DOHH2 (cell line): Measurements from ENCODE around the gene ENDOD1.

Experiments used
- H3F3A ChIP-seq: fragments of 200-600 bp; sonication (generic), shearing (Covaris generic); 2 replicates; pipeline ENCODE4 v1.6.0; 2016; ENCODE audit warnings: antibody characterized with exemption, mild to moderate bottlenecking; ENCODE audit not compliant: control insufficient read depth, insufficient read depth
- H3K27ac ChIP-seq: fragments of 200-600 bp; sonication (generic); 2 replicates; pipeline ENCODE4 v1.5.1; 2014; ENCODE audit warnings: low read depth, mild to moderate bottlenecking, low read length, moderate library complexity
- H3K27me3 ChIP-seq: fragments of 200-600 bp; sonication (generic); 2 replicates; pipeline ENCODE4 v1.6.1; 2014; ENCODE audit warnings: mild to moderate bottlenecking, low read length, mixed read lengths; ENCODE audit not compliant: control insufficient read depth
- H3K36me3 ChIP-seq: fragments of 200-600 bp; sonication (generic); 2 replicates; pipeline ENCODE4 v1.6.1; 2014; ENCODE audit warnings: mild to moderate bottlenecking, low read length, moderate library complexity, mixed read lengths; ENCODE audit not compliant: control insufficient read depth
- H3K4me1 ChIP-seq: fragments of 200-600 bp; sonication (generic); 2 replicates; pipeline ENCODE4 v1.6.1; 2014; ENCODE audit warnings: mild to moderate bottlenecking, low read length, mixed read lengths; ENCODE audit not compliant: control insufficient read depth
- H3K4me2 ChIP-seq: fragments of 200-600 bp; sonication (generic); 2 replicates; pipeline ENCODE4 v1.6.0; 2014; ENCODE audit warnings: mild to moderate bottlenecking, low read length, moderate library complexity
- H3K4me3 ChIP-seq: fragments of 200-600 bp; sonication (generic); 2 replicates; pipeline ENCODE4 v1.5.1; 2014; ENCODE audit warnings: mild to moderate bottlenecking, low read length, mixed read lengths
- H3K79me2 ChIP-seq: fragments of 200-600 bp; sonication (generic); 2 replicates; pipeline ENCODE4 v1.6.1; 2014; ENCODE audit warnings: mild to moderate bottlenecking, low read length, mixed read lengths; ENCODE audit not compliant: control insufficient read depth
- H3K9me2 ChIP-seq: fragments of 200-600 bp; sonication (generic); replicated peaks from 2 replicates; pipeline ENCODE4 v1.6.1; 2014; ENCODE audit warnings: mild to moderate bottlenecking, low read length, mixed read lengths; ENCODE audit not compliant: control insufficient read depth
- H3K9me3 ChIP-seq: fragments of 200-600 bp; sonication (generic); 2 replicates; pipeline ENCODE4 v1.6.1; 2014; ENCODE audit warnings: antibody characterized with exemption, low read length, mixed read lengths; ENCODE audit not compliant: control insufficient read depth, insufficient read depth
- H4K20me1 ChIP-seq: fragments of 200-600 bp; sonication (generic); 2 replicates; pipeline ENCODE4 v1.6.0; 2014; ENCODE audit warnings: low read depth, mild to moderate bottlenecking, antibody characterized with exemption, low read length, moderate library complexity; ENCODE audit not compliant: control insufficient read depth, insufficient read depth
- EZH2phosphoT487 ChIP-seq: fragments of 200-600 bp; sonication (generic); IDR thresholded peaks from 2 replicates; pipeline ENCODE4 v1.6.1; 2017; ENCODE audit warnings: borderline replicate concordance, mild to moderate bottlenecking, antibody characterized with exemption, low read length, moderate library complexity, mixed read lengths
- TF ChIP-seq, protein P1 (sequence below): fragments of 200-600 bp; sonication (generic); IDR thresholded peaks from one replicate; pipeline ENCODE4 v1.5.1; 2014; ENCODE audit warnings: antibody characterized with exemption, mild to moderate bottlenecking, low read depth, low read length; ENCODE audit not compliant: poor library complexity, severe bottlenecking

ENDOD1 gene

GRCh38 chr11:95092549-95093324 is 3.1 kb downstream of the ENDOD1 start:
- H3K4me2 ChIP-seq = peak overlapping the region; percentile 79
- peak overlapping the region; percentile 63 for H3K4me3 ChIP-seq

DNA sequence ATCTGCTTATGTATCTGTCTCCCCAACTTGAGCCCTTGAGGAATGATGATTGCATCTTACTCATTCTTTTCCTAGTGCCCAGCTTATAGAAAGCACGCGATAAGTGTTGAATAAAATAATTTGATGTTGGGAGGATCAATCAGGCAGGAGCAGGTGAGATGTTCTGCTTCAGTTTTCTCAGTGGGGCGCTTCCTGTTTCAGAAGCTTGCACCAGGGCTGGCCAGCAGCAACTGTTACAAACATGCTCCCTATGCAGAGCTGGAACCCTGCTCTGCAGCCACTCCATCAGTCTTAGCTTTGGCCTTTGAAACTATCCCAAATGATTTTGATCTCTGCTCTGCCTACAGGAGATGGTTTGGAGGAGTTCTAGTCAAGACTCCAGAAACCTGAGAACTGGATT is 3.9 kb downstream of the ENDOD1 start:
- Histone ChIP-seq H3K27ac (peak overlapping the region; percentile 38), H3F3A (peaks cover 24% of the 10 kb centered on the region), H4K20me1 (no peaks in the 10 kb centered on the region), H3K36me3 (peaks cover 15% of the 10 kb centered on the region), H3K4me3 (peak overlapping the region; percentile 63), H3K79me2 (peaks cover 36% of the 10 kb centered on the region), H3K9me3 (peaks cover 9% of the 10 kb centered on the region; the same call in 1 of the 2 replicates), H3K27me3 (no peaks in the 10 kb centered on the region), H3K4me2 (peak overlapping the region; percentile 79), H3K9me2 (no peaks in the 10 kb centered on the region), H3K4me1 (peaks cover 92% of the 10 kb centered on the region)
- TF ChIP-seq EZH2phosphoT487 = no peak
- TF ChIP-seq, protein P1, sequence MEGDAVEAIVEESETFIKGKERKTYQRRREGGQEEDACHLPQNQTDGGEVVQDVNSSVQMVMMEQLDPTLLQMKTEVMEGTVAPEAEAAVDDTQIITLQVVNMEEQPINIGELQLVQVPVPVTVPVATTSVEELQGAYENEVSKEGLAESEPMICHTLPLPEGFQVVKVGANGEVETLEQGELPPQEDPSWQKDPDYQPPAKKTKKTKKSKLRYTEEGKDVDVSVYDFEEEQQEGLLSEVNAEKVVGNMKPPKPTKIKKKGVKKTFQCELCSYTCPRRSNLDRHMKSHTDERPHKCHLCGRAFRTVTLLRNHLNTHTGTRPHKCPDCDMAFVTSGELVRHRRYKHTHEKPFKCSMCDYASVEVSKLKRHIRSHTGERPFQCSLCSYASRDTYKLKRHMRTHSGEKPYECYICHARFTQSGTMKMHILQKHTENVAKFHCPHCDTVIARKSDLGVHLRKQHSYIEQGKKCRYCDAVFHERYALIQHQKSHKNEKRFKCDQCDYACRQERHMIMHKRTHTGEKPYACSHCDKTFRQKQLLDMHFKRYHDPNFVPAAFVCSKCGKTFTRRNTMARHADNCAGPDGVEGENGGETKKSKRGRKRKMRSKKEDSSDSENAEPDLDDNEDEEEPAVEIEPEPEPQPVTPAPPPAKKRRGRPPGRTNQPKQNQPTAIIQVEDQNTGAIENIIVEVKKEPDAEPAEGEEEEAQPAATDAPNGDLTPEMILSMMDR = no peak

More at GRCh38 chr11:95092549-95093324, 3.1 kb downstream of the ENDOD1 start:
- H3K79me2 ChIP-seq = peaks cover 36% of the 10 kb centered on the region
- peaks cover 24% of the 10 kb centered on the region for H3F3A ChIP-seq
- peaks cover 9% of the 10 kb centered on the region; the same call in 1 of the 2 replicates for H3K9me3 ChIP-seq
- peaks cover 85% of the 10 kb centered on the region for H3K4me1 ChIP-seq
- H3K27me3 ChIP-seq = no peaks in the 10 kb centered on the region
- no peaks in the 10 kb centered on the region for H3K9me2 ChIP-seq
- TF ChIP-seq EZH2phosphoT487 = no peak
- TF ChIP-seq, protein P1 = peak; percentile 76
- H3K36me3 ChIP-seq = peaks cover 15% of the 10 kb centered on the region
- H4K20me1 ChIP-seq = no peaks in the 10 kb centered on the region
- peak overlapping the region; percentile 38 for H3K27ac ChIP-seq

DNA sequence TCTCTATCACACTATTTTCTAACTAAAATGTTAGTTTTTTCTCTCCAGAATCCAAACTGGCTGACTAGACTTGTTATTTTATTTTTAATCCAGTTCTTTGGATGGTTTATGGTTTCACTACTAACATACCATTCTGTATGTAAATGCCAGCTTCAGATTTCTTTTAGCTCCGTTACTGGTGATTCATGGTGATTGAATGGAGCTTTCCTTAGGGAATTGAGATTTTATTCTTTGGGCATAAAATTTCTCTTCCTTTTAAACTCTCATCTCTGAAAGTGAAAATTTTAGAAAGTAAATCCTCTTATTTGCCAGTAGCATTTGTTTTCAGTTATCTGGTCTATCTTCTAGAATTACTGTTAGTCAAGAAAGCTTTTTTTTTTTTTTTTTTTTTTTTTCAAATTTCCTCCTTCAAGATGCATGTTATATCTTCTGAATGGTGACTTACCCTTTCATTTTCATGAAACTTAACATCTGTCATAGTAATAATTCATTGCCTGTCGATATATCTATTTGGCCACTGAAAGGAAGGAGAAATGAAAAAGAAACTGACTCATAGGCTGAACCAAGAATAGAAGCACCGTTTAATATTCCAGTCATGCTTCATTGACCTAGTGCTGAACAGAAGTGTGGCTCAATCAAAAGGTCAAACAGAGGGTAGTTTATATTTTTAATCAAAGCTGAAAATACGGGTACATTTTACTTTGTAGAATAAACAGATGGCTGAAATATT is 6.4 kb downstream of the ENDOD1 start:
- Histone ChIP-seq H3K9me2 (no peaks in the 10 kb centered on the region), H3K36me3 (peaks cover 15% of the 10 kb centered on the region), H3K27ac (peak overlapping the region; percentile 56), H3F3A (peaks cover 24% of the 10 kb centered on the region), H4K20me1 (no peaks in the 10 kb centered on the region), H3K9me3 (peaks cover 9% of the 10 kb centered on the region; the same call in 1 of the 2 replicates), H3K4me2 (peak overlapping the region; percentile 66), H3K4me1 (peaks cover 79% of the 10 kb centered on the region), H3K27me3 (no peaks in the 10 kb centered on the region), H3K79me2 (peaks cover 28% of the 10 kb centered on the region), H3K4me3 (peak overlapping the region; percentile 53)
- no peak for TF ChIP-seq EZH2phosphoT487
- TF ChIP-seq, protein P1 = no peak
